ENCODE measurements around the gene TXNDC2. TPM values are rescaled to one million over a fixed set of nuclear protein-coding genes. Genes with fewer than 3 reads are reported as not detected.

TXNDC2 gene
- total and polyA plus RNA-seq, 10 of the 15 experiments (the other 5 are each of a cell fraction or from before 2014, with no cell fraction given) = 0.04 to 0.07 (median 0.06) TPM; not detected in 7

DNA sequence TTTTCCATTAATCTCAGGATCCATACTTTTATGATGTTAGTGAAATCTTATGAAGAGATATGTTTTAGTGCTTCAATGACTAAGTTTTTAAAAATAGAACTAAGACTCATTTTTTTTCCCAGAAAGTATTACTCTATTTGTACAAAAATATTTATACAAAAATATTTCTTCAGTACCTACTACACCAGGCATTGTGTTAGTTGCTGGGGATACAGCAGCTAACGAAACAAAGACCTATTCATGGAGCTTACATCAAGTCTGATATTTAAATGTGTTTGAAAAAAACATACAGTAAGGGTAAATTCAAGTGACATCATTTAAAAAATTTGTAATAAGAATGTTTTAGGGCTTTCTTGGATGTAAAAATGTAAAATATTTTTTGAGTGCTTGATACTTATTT, 39.6 kb downstream of the TXNDC2 start (continued):
- TF ChIP-seq, protein P1, sequence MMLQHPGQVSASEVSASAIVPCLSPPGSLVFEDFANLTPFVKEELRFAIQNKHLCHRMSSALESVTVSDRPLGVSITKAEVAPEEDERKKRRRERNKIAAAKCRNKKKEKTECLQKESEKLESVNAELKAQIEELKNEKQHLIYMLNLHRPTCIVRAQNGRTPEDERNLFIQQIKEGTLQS (IDR thresholded peaks at IDR 0.05; ENCODE audit: borderline replicate concordance, extremely low read depth, low read depth, low read length) = no peak
- TF ChIP-seq, protein P2, sequence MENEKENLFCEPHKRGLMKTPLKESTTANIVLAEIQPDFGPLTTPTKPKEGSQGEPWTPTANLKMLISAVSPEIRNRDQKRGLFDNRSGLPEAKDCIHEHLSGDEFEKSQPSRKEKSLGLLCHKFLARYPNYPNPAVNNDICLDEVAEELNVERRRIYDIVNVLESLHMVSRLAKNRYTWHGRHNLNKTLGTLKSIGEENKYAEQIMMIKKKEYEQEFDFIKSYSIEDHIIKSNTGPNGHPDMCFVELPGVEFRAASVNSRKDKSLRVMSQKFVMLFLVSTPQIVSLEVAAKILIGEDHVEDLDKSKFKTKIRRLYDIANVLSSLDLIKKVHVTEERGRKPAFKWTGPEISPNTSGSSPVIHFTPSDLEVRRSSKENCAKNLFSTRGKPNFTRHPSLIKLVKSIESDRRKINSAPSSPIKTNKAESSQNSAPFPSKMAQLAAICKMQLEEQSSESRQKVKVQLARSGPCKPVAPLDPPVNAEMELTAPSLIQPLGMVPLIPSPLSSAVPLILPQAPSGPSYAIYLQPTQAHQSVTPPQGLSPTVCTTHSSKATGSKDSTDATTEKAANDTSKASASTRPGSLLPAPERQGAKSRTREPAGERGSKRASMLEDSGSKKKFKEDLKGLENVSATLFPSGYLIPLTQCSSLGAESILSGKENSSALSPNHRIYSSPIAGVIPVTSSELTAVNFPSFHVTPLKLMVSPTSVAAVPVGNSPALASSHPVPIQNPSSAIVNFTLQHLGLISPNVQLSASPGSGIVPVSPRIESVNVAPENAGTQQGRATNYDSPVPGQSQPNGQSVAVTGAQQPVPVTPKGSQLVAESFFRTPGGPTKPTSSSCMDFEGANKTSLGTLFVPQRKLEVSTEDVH (IDR thresholded peaks at IDR 0.05; ENCODE audit: low read depth, partially characterized antibody) = no peak
- TF ChIP-seq NKRF (conservative IDR thresholded peaks at IDR 0.05) = no peak

GRCh38 chr18:9925795-9926194, 40.0 kb downstream of the TXNDC2 start:
- H2AFZ ChIP-seq (ENCODE audit: control insufficient read depth, low read depth, low read length) = no peak overlapping the region
- no peak overlapping the region for H3K4me3 ChIP-seq
- peaks cover 99% of the 10 kb centered on the region for H3K79me2 ChIP-seq (ENCODE audit: control insufficient read depth, insufficient read depth, low read length)
- H3K4me2 ChIP-seq (ENCODE audit: control insufficient read depth, insufficient read depth) = no peak overlapping the region; the same call in 1 of the 2 replicates
- H3K36me3 ChIP-seq (ENCODE audit: control insufficient read depth in 2 of 2, insufficient read depth in 2 of 2, low read length in 1 of 2) = no peaks in the 10 kb centered on the region; a peak in 1 of 4 replicates
- intact Hi-C loops (cut with micrococcal nuclease; ENCODE audit: unreplicated experiment) (no loop called here), in situ Hi-C loops (cut with MboI) (no loop called here)
- POLR2A ChIA-PET = interaction anchor here (0.6 to 1.5 kb wide), 2 partner anchors 10 to 65 kb away, joined by 4 to 6 read pairs; no protein-coding TSS in a partner anchor
- ATAC-seq = no peak
- no peak for DNase-seq (ENCODE audit: low read depth, low spot score)
- H3K27ac ChIP-seq (ENCODE audit: control insufficient read depth, insufficient read depth) = no peak overlapping the region
- H4K20me1 ChIP-seq (ENCODE audit: control insufficient read depth, insufficient read depth) = peaks cover 9% of the 10 kb centered on the region
- FAIRE-seq = no peak
- CTCF ChIA-PET = interaction anchor here (0.7 to 2.1 kb wide), 3 partner anchors 9 to 565 kb away, joined by 3 to 7 read pairs (median 4); no protein-coding TSS in a partner anchor
- no TSS peak for BruUV-seq (replicated peaks)
- RAD21 ChIA-PET (ENCODE audit: unreplicated experiment) = interaction anchor here (0.8 to 1.5 kb wide), 2 partner anchors 12 to 24 kb away, joined by 4 read pairs; partner anchors contain the start of gene VAPA
- H3K9ac ChIP-seq (ENCODE audit: control insufficient read depth, insufficient read depth, low read length) = no peak overlapping the region
- H3K9me3 ChIP-seq (replicated peaks; ENCODE audit: control insufficient read depth, insufficient read depth, low read length) = no peaks in the 10 kb centered on the region; the same call in 1 of the 3 replicates
- peaks cover 23% of the 10 kb centered on the region for H3K4me1 ChIP-seq (ENCODE audit: control insufficient read depth, insufficient read depth, low read length)
- SMC1A ChIA-PET (ENCODE audit: uncharacterized antibody, unreplicated experiment) = interaction anchor here (1.3 to 2.0 kb wide), 2 partner anchors 10 to 12 kb away, joined by 4 to 13 read pairs; partner anchors contain the start of gene VAPA
- WGBS (ENCODE audit: insufficient coverage, insufficient replicate concordance, low lambda C conversion rate, missing lambda C conversion rate) = 88% methylated on average over 4 of the region's 4 CpGs
- TF ChIP-seq SRF (IDR thresholded peaks at IDR 0.05; ENCODE audit: low read depth in 2 of 2, low read length in 2 of 2) (no peak), IKZF1 (conservative IDR thresholded peaks at IDR 0.05) (no peak), SREBF1 (IDR thresholded peaks at IDR 0.05; ENCODE audit: low read length) (no peak), CBX3 (IDR thresholded peaks at IDR 0.05; ENCODE audit: borderline replicate concordance, low read depth) (no peak), KLF5 (IDR thresholded peaks at IDR 0.05; ENCODE audit: partially characterized antibody) (no peak), MEF2A (IDR thresholded peaks at IDR 0.05; ENCODE audit: insufficient read depth, low read depth, low read length) (no peak)
- TF ChIP-seq, protein P3, sequence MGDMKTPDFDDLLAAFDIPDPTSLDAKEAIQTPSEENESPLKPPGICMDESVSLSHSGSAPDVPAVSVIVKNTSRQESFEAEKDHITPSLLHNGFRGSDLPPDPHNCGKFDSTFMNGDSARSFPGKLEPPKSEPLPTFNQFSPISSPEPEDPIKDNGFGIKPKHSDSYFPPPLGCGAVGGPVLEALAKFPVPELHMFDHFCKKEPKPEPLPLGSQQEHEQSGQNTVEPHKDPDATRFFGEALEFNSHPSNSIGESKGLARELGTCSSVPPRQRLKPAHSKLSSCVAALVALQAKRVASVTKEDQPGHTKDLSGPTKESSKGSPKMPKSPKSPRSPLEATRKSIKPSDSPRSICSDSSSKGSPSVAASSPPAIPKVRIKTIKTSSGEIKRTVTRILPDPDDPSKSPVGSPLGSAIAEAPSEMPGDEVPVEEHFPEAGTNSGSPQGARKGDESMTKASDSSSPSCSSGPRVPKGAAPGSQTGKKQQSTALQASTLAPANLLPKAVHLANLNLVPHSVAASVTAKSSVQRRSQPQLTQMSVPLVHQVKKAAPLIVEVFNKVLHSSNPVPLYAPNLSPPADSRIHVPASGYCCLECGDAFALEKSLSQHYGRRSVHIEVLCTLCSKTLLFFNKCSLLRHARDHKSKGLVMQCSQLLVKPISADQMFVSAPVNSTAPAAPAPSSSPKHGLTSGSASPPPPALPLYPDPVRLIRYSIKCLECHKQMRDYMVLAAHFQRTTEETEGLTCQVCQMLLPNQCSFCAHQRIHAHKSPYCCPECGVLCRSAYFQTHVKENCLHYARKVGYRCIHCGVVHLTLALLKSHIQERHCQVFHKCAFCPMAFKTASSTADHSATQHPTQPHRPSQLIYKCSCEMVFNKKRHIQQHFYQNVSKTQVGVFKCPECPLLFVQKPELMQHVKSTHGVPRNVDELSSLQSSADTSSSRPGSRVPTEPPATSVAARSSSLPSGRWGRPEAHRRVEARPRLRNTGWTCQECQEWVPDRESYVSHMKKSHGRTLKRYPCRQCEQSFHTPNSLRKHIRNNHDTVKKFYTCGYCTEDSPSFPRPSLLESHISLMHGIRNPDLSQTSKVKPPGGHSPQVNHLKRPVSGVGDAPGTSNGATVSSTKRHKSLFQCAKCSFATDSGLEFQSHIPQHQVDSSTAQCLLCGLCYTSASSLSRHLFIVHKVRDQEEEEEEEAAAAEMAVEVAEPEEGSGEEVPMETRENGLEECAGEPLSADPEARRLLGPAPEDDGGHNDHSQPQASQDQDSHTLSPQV (IDR thresholded peaks at IDR 0.05) = no peak
- H3K27me3 ChIP-seq (replicated peaks in 1 of 2; ENCODE audit: control insufficient read depth in 2 of 2, insufficient read depth in 2 of 2, low read length in 1 of 2) = no peaks in the 10 kb centered on the region
